HepG2 (cell line): ENCODE measurements around the gene CD24. TPM values are rescaled to one million over a fixed set of nuclear protein-coding genes. Genes with fewer than 3 reads are reported as not detected.

ENCODE experiments used
- ATAC-seq: fragments of 200-7000 bp; cut with Tn5 transposase; 3 replicates; pipeline ENCODE4 v1.9.1; 2020; ENCODE audit warnings: mild to moderate bottlenecking, moderate library complexity
- BruUV-seq: library from RNA; stranded (reverse); fragments of 400-500 nt; replicated peaks from 2 replicates; lab custom pipeline; 2021; lab: Mats Ljungman, UMichigan
- CTCF ChIA-PET: fragments of 300-600 bp; formaldehyde crosslinking; extraction: SDS; loops from one replicate; lab custom pipeline; 2021; ENCODE audit warnings: low total read pairs, inconsistent platforms, low intra/inter-chr PET ratio; lab: Yijun Ruan, JAX
- POLR2A ChIA-PET: fragments of 350-600 bp; sonication (Branson Sonifier 250); formaldehyde crosslinking; loops from one replicate; lab custom pipeline; 2020; ENCODE audit warnings: antibody characterized with exemption, inconsistent platforms; lab: Yijun Ruan, JAX
- DNase-seq: peaks from one replicate; pipeline ENCODE4 v3.0.0-alpha.2; 2015; ENCODE audit warnings: low spot score
- FAIRE-seq: peaks from 3 replicates; lab custom pipeline; 2011; peaks lifted over from hg19 to GRCh38; lab: Jason Lieb, UNC
- H2AFZ ChIP-seq: one replicate; pipeline ENCODE4 v1.6.1; 2011; ENCODE audit warnings: low read length, inconsistent platforms
- H3K27ac ChIP-seq: fragments of 300-600 bp; 3 replicates; pipeline ENCODE4 v1.8.0; 2011; ENCODE audit warnings: mixed run types, mild to moderate bottlenecking, mixed read lengths, low read length, inconsistent platforms; ENCODE audit not compliant: insufficient read depth; ENCODE audit errors: extremely low read length
- H3K27me3 ChIP-seq, 2 experiments: fragments of 200-600 bp in 1 of 2; 2 replicates in 1 of 2; 3 replicates in 1 of 2; pipeline versions ENCODE4 v1.6.0 to v1.8.0; 2011; ENCODE audit warnings: low read length in 2 of 2, mild to moderate bottlenecking in 2 of 2, moderate library complexity in 2 of 2, inconsistent platforms in 1 of 2; ENCODE audit not compliant: insufficient read depth in 2 of 2, control insufficient read depth in 1 of 2
- H3K36me3 ChIP-seq, 2 experiments: fragments of 200-600 bp in 1 of 2; replicated peaks in 1 of 2; 2 replicates in 1 of 2; 3 replicates in 1 of 2; pipeline versions ENCODE4 v1.5.1 to v1.8.0; 2011; ENCODE audit warnings: low read length in 2 of 2, inconsistent platforms in 1 of 2; ENCODE audit not compliant: insufficient read depth in 2 of 2, control insufficient read depth in 1 of 2
- H3K4me1 ChIP-seq: 2 replicates; pipeline ENCODE4 v1.5.1; 2012; ENCODE audit warnings: low read length, inconsistent platforms; ENCODE audit not compliant: insufficient read depth
- H3K4me2 ChIP-seq: 2 replicates; pipeline ENCODE4 v1.6.0; 2011; ENCODE audit warnings: low read depth, low read length, inconsistent platforms
- H3K4me3 ChIP-seq, 3 experiments: fragments of 200-600 bp in 1 of 3; sonication (generic), shearing (Covaris generic) in 1 of 3; replicated peaks in 1 of 3; 2 replicates each; pipeline ENCODE4 v1.5.1; 2011 to 2016; ENCODE audit warnings: low read length in 3 of 3, inconsistent platforms in 2 of 3, low read depth in 2 of 3, mild to moderate bottlenecking in 2 of 3, control low read depth in 1 of 3, mixed read lengths in 1 of 3; ENCODE audit not compliant: insufficient read depth in 1 of 3
- H3K79me2 ChIP-seq: one replicate; pipeline ENCODE4 v1.6.1; 2011; ENCODE audit warnings: low read length, inconsistent platforms; ENCODE audit not compliant: insufficient read depth
- H3K9ac ChIP-seq: 2 replicates; pipeline ENCODE4 v1.6.0; 2011; ENCODE audit warnings: mild to moderate bottlenecking, low read depth, low read length, inconsistent platforms; ENCODE audit not compliant: insufficient read depth
- H3K9me3 ChIP-seq: 2 replicates; pipeline ENCODE4 v1.5.1; 2012; ENCODE audit warnings: mild to moderate bottlenecking, low read length
- H4K20me1 ChIP-seq: 2 replicates; pipeline ENCODE4 v1.6.0; 2011; ENCODE audit warnings: inconsistent platforms, mild to moderate bottlenecking, low read length, moderate library complexity; ENCODE audit not compliant: insufficient read depth
- ARHGAP35 ChIP-seq: sonication (generic); formaldehyde crosslinking; IDR thresholded peaks from 2 replicates; pipeline ENCODE4 v1.9.0; 2022; ENCODE audit warnings: mild to moderate bottlenecking, inconsistent platforms, moderate library complexity, missing genetic modification reagents, borderline replicate concordance
- ARNTL ChIP-seq: sonication (generic); formaldehyde crosslinking; IDR thresholded peaks from 2 replicates; pipeline ENCODE4 v1.4.0; 2020; ENCODE audit warnings: mild to moderate bottlenecking, missing genetic modification reagents
- BRCA1 ChIP-seq: sonication (generic); formaldehyde crosslinking; IDR thresholded peaks from 2 replicates; pipeline ENCODE4 v1.4.0; 2020; ENCODE audit warnings: missing genetic modification reagents
- ELF4 ChIP-seq: sonication (generic); formaldehyde crosslinking; IDR thresholded peaks from 2 replicates; pipeline ENCODE4 v1.5.0; 2020; ENCODE audit warnings: missing genetic modification reagents, mild to moderate bottlenecking, moderate library complexity, borderline replicate concordance
- EZH2 ChIP-seq: conservative IDR thresholded peaks from 2 replicates; pipeline ENCODE4 v1.6.1; 2012; ENCODE audit warnings: mild to moderate bottlenecking, low read depth, low read length, moderate library complexity
- HCFC1 ChIP-seq: fragments of 150-350 bp; IDR thresholded peaks from 2 replicates; pipeline ENCODE4 v1.6.1; 2014; ENCODE audit warnings: low read depth, low read length
- JDP2 ChIP-seq: sonication (generic); formaldehyde crosslinking; IDR thresholded peaks from 2 replicates; pipeline ENCODE4 v1.8.1; 2022; ENCODE audit warnings: missing genetic modification reagents, borderline replicate concordance
- PRDM15 ChIP-seq: sonication (generic); formaldehyde crosslinking; IDR thresholded peaks from 2 replicates; pipeline ENCODE4 v1.4.0; 2020; ENCODE audit warnings: missing genetic modification reagents
- SNAPC2 ChIP-seq: sonication (generic); formaldehyde crosslinking; IDR thresholded peaks from 2 replicates; pipeline ENCODE4 v1.8.1; 2022; ENCODE audit warnings: mild to moderate bottlenecking, missing genetic modification reagents
- SRSF9 ChIP-seq: fragments of 200-400 bp; formaldehyde crosslinking; IDR thresholded peaks from 2 replicates; pipeline ENCODE4 v1.6.1; 2018; ENCODE audit warnings: borderline replicate concordance, mild to moderate bottlenecking, low read depth, low read length; ENCODE audit not compliant: insufficient read depth, poor library complexity, severe bottlenecking
- YY1 ChIP-seq: IDR thresholded peaks from 2 replicates; pipeline ENCODE4 v1.6.1; 2011; ENCODE audit warnings: low read length, low read depth, moderate library complexity, mild to moderate bottlenecking; ENCODE audit not compliant: insufficient read depth, insufficient replicate concordance
- ZC3H4 ChIP-seq: sonication (generic); formaldehyde crosslinking; IDR thresholded peaks from 2 replicates; pipeline ENCODE4 v1.4.0; 2020; ENCODE audit warnings: missing genetic modification reagents, borderline replicate concordance
- ZNF282 ChIP-seq: fragments of 450-650 bp; IDR thresholded peaks from 2 replicates; pipeline ENCODE4 v1.6.1; 2018; ENCODE audit not compliant: partially characterized antibody
- ZNF547 ChIP-seq: sonication (generic); formaldehyde crosslinking; IDR thresholded peaks from 2 replicates; pipeline ENCODE4 v1.5.1; 2020; ENCODE audit warnings: mild to moderate bottlenecking, missing genetic modification reagents
- ZNF639 ChIP-seq: conservative IDR thresholded peaks from 2 replicates; pipeline ENCODE4 v1.6.1; 2018; ENCODE audit warnings: missing genetic modification reagents
- WGBS: methylation state at CpG from one replicate; pipeline ENCODE4 v1.1.6; 2017; ENCODE audit warnings: low lambda C conversion rate; 5-methylcytosine and 5-hydroxymethylcytosine counted together
- in situ Hi-C: cut with HindIII; loops from 2 replicates; pipeline ENCODE4 v1.10.0; 2017; ENCODE audit warnings: low pct_unique_long_range_greater_than_20kb; ENCODE audit not compliant: extremely low pct_ligation_motif_present
- intact Hi-C: fragments of 100-400 bp; cut with micrococcal nuclease; formaldehyde crosslinking; loops from one replicate; pipeline ENCODE4 v1.10.0; 2022; ENCODE audit not compliant: unreplicated experiment
- polyA plus RNA-seq, 8 experiments: library from polyadenylated mRNA; depleted of rRNA in 3 of 8; stranded (reverse) in 7 of 8; unstranded in 1 of 8; fragments of >200 nt; fragmentation: Illumina TruSeq in 4 of 8; extraction: Trizol in 4 of 8; gene quantifications; 2 replicates each; pipeline versions ENCODE4 v1.2.1 to v1.2.3, GENCODE V29; 2011 to 2016; ENCODE audit warnings: low read depth in 4 of 8, missing spikeins in 1 of 8, mixed read lengths in 1 of 8; ENCODE audit not compliant: insufficient read depth in 1 of 8
- total RNA-seq, 5 experiments: library from RNA; depleted of rRNA; stranded (reverse); fragments of >200 nt; fragmentation: Illumina TruSeq; extraction: Trizol; gene quantifications; 2 replicates each; pipeline ENCODE4 v1.2.3, GENCODE V29; 2016; ENCODE audit warnings: low read depth in 1 of 5

CD24 gene
- total and polyA plus RNA-seq, 2 of the 13 experiments (the other 11 are each of a cell fraction or from before 2014, with no cell fraction given): 11.3 to 30.5 TPM

GRCh38 chr6:106964099-106964498 lies 10.4 kb downstream of the CD24 start:
- FAIRE-seq (no peak), DNase-seq (no peak), ATAC-seq (no peak)
- Histone ChIP-seq H3K36me3 (no peaks in the 10 kb centered on the region), H3K4me1 (no peaks in the 10 kb centered on the region), H3K9me3 (no peaks in the 10 kb centered on the region), H3K27ac (no peak overlapping the region), H3K9ac (no peak overlapping the region), H3K4me3 (no peak overlapping the region), H3K79me2 (no peaks in the 10 kb centered on the region), H3K27me3 (no peaks in the 10 kb centered on the region; a peak in 1 of 5 replicates), H3K4me2 (no peak overlapping the region), H4K20me1 (no peaks in the 10 kb centered on the region), H2AFZ (no peak overlapping the region)
- ChIA-PET CTCF (no interaction called here), POLR2A (no interaction called here)
- in situ Hi-C loops (no loop called here), intact Hi-C loops (no loop called here)
- no peak for TF ChIP-seq JDP2 (CRISPR knock-in tag)
- BruUV-seq: no TSS peak
- WGBS: 3% methylated on average over 1 of the region's 1 CpG

GRCh38 chr6:106963544-106963943 lies 11.0 kb downstream of the CD24 start:
- WGBS: 50% methylated on average over 4 of the region's 4 CpGs
- Histone ChIP-seq H4K20me1 (no peaks in the 10 kb centered on the region), H3K9ac (no peak overlapping the region), H3K4me1 (no peaks in the 10 kb centered on the region), H3K4me2 (no peak overlapping the region), H3K36me3 (no peaks in the 10 kb centered on the region), H3K79me2 (no peaks in the 10 kb centered on the region), H3K4me3 (no peak overlapping the region), H2AFZ (no peak overlapping the region), H3K27me3 (no peaks in the 10 kb centered on the region; a peak in 1 of 5 replicates), H3K9me3 (no peaks in the 10 kb centered on the region), H3K27ac (no peak overlapping the region)
- DNase-seq: no peak
- FAIRE-seq: no peak
- CTCF ChIA-PET: no interaction called here
- POLR2A ChIA-PET: no interaction called here
- intact Hi-C loops (no loop called here), in situ Hi-C loops (no loop called here)
- no peak for ATAC-seq
- BruUV-seq: no TSS peak
- TF ChIP-seq HCFC1: no peak
- TF ChIP-seq ZNF547 (CRISPR knock-in tag): no peak
- TF ChIP-seq ZNF282: no peak
- no peak for TF ChIP-seq ZNF639 (CRISPR knock-in tag)
- TF ChIP-seq ARNTL (CRISPR knock-in tag): no peak
- no peak for TF ChIP-seq YY1
- no peak for TF ChIP-seq BRCA1
- TF ChIP-seq SNAPC2: no peak
- no peak for TF ChIP-seq SRSF9
- no peak for TF ChIP-seq ARHGAP35 (CRISPR knock-in tag)
- no peak for TF ChIP-seq ZC3H4 (CRISPR knock-in tag)
- no peak for TF ChIP-seq PRDM15 (CRISPR knock-in tag)
- no peak for TF ChIP-seq EZH2
- TF ChIP-seq ELF4 (CRISPR knock-in tag): no peak
